Astrocyte of the cerebellum (primary cell): ENCODE measurements around the gene PPHLN1.

Experiments
- DNase-seq: peaks from one replicate; pipeline ENCODE4 v3.0.0-alpha.2; 2011; ENCODE audit warnings: low read depth
- H3K4me3 ChIP-seq: 2 replicates; pipeline ENCODE4 v1.5.1; 2011; ENCODE audit warnings: mild to moderate bottlenecking, low read depth, low read length, moderate library complexity
- CTCF ChIP-seq: IDR thresholded peaks from 2 replicates; pipeline ENCODE4 v1.5.1; 2012; ENCODE audit warnings: low read length, low read depth, moderate library complexity, mild to moderate bottlenecking; ENCODE audit errors: missing control alignments
- in situ Hi-C: cut with HindIII; loops from 2 replicates; pipeline ENCODE4 v1.10.0; 2017; ENCODE audit warnings: low sequenced_read_pairs

The PPHLN1 gene

GRCh38 chr12:42325653-42326474 lies at the start of gene PPHLN1, which contains the start of gene ZCRB1:
Gene PPHLN1, plus strand, starts transcription at chr12:42326167. Its CDS starts 9,736 bp downstream, at chr12:42335903.
Gene ZCRB1, minus strand, starts transcription at chr12:42326094. Its CDS starts 1,992 bp downstream, at chr12:42324102.
- in situ Hi-C loops: loop anchor here (5.0 to 25.0 kb wide), 2 partner anchors 189 to 1364 kb away; no protein-coding TSS in a partner anchor
- TF ChIP-seq CTCF: no peak
- peak; percentile 22 for DNase-seq
- H3K4me3 ChIP-seq: peak within 1 kb of the TSS; percentile 70

- H3K4me3 ChIP-seq: no peak overlapping the region
- DNase-seq: no peak
- no peak for TF ChIP-seq CTCF
- in situ Hi-C loops: no loop called here
Measured at GRCh38 chr12:42277396-42278127, 48.4 kb upstream of the PPHLN1 start.

- in situ Hi-C loops: no loop called here
- no peak overlapping the region for H3K4me3 ChIP-seq
Measured at GRCh38 chr12:42278128-42278510, 47.8 kb upstream of the PPHLN1 start.

GRCh38 chr12:42281278-42281677 lies 44.7 kb upstream of the PPHLN1 start:
- H3K4me3 ChIP-seq: no peak overlapping the region
- in situ Hi-C loops: no loop called here
- DNase-seq: no peak
- no peak for TF ChIP-seq CTCF

More at GRCh38 chr12:42278128-42278510, 47.8 kb upstream of the PPHLN1 start:
- DNase-seq: no peak
- no peak for TF ChIP-seq CTCF

GRCh38 chr12:42281844-42282243 lies 44.1 kb upstream of the PPHLN1 start:
- TF ChIP-seq CTCF: no peak
- in situ Hi-C loops: no loop called here
- no peak overlapping the region for H3K4me3 ChIP-seq
- no peak for DNase-seq

GRCh38 chr12:42282294-42282693 lies 43.7 kb upstream of the PPHLN1 start:
- no peak for TF ChIP-seq CTCF
- DNase-seq: no peak

More at GRCh38 chr12:42282294-42282693, 43.7 kb upstream of the PPHLN1 start:
- no peak overlapping the region for H3K4me3 ChIP-seq
- in situ Hi-C loops: no loop called here
